Stimulated activated CD4-positive, alpha-beta T cell treated with anti-CD3 and anti-CD28 coated beads, Interleukin-2, amount 100 ng/mL, for 4 hours (primary cell): Measurements from ENCODE around the gene GTPBP10.

Source experiments
- DNase-seq: peaks from one replicate; pipeline ENCODE4 v3.0.0-alpha.2; 2020; ENCODE audit warnings: low read depth

Gene GTPBP10

DNA sequence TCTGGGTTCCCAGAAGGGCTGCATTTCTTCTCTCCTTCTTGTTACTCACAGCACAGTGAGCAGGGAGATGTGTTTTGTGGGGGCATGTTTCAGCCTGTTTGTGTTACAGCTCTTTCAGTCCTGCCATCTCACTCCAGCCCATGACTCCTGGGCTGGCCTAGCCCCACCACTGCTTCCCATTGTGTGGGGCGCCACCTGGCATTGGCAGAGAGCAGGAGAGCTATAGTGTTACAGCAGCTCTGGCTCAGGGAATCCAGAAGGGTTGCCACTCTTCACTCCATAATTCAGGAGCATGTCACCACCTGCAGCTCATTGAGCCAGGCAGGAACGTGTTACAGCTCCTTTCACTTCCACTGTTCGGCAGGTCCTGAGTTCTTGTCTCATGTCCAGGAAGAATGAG lies 86.7 kb downstream of the GTPBP10 start:
- no peak for DNase-seq
